Coronary artery (tissue), 2 donors: ENCODE measurements around the gene C11orf52.

ENCODE experiments used
- DNase-seq: peaks from one replicate; pipeline ENCODE4 v3.0.0-alpha.2; 2017; ENCODE audit warnings: low spot score
- H3K27ac ChIP-seq, 2 donors: fragments of 200-600 bp; sonication (generic); one replicate each; pipeline ENCODE4 v1.5.1; 2016 to 2019
- H3K4me3 ChIP-seq: fragments of 200-600 bp; sonication (generic); 2 replicates; pipeline ENCODE4 v1.5.1; 2016; ENCODE audit warnings: mild to moderate bottlenecking, moderate library complexity
- TF ChIP-seq, protein P1 (sequence below): fragments of 200-600 bp; sonication (generic); IDR thresholded peaks from one replicate; pipeline ENCODE4 v1.5.1; 2019; ENCODE audit warnings: antibody characterized with exemption

The C11orf52 gene

DNA sequence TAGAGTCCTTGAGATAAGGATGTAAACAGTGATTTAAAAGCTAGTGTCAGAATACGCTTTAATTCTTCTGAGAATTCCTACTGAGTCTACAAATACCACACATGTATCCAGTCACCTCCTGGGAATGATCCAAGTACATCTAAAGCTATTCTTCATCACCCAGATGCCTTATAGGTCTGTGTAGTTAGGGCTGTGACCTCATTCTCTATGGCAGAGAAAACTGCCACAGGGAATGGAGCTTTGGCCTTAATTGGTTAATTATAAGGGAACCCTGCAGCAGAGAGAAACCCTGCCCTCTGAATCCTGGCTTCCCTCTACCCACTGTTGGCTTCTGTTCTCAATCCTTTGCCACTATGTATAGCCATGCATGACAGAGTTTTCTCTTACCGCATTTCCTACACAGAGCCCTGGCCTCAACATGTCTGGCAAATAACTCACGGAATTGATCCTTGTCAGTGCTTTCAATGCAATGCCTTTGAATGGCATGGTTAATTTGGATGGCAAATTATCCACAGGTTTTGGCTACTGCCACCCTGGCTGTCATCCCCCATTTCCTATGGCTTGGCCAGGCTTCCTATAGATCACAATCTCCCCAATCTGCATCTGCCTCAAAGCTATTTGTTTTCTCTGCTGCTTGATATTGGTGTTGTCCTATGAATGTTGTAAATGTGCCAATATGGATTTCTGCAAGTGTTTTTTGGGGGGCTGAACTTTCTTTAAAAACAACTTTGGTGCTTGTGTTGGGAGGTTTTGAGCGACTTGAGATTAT lies 21.3 kb downstream of the C11orf52 start:
- H3K4me3 ChIP-seq: no peak overlapping the region
- no peak for DNase-seq

DNA sequence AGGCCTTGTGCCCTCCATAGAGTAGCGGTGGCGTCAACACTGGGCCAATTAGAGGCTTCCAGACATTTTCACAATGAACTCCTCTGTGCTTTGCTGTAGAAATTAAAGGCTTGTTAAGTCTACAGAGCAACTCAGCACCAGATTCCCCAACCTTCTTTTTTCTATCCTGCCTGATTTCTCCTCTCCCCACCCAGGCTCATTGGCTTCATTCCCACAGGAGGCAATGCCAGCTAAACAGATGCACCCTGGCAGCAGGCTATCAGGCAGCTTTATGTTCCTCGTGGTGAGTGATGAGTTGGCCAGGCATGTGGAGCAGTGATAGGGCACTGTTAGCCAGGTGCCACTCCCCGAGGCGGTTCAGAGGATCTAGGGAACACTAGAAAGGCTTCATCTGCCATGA lies 23.2 kb downstream of the C11orf52 start:
- TF ChIP-seq, protein P1, sequence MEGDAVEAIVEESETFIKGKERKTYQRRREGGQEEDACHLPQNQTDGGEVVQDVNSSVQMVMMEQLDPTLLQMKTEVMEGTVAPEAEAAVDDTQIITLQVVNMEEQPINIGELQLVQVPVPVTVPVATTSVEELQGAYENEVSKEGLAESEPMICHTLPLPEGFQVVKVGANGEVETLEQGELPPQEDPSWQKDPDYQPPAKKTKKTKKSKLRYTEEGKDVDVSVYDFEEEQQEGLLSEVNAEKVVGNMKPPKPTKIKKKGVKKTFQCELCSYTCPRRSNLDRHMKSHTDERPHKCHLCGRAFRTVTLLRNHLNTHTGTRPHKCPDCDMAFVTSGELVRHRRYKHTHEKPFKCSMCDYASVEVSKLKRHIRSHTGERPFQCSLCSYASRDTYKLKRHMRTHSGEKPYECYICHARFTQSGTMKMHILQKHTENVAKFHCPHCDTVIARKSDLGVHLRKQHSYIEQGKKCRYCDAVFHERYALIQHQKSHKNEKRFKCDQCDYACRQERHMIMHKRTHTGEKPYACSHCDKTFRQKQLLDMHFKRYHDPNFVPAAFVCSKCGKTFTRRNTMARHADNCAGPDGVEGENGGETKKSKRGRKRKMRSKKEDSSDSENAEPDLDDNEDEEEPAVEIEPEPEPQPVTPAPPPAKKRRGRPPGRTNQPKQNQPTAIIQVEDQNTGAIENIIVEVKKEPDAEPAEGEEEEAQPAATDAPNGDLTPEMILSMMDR: no peak
- H3K27ac ChIP-seq: peak overlapping the region in 1 of 2 donors; percentile 56
- H3K4me3 ChIP-seq: no peak overlapping the region
- no peak for DNase-seq

More for the DNA sequence above, 21.3 kb downstream of the C11orf52 start:
- TF ChIP-seq, protein P1: no peak
- H3K27ac ChIP-seq: peak overlapping the region; percentile 1 to 80

DNA sequence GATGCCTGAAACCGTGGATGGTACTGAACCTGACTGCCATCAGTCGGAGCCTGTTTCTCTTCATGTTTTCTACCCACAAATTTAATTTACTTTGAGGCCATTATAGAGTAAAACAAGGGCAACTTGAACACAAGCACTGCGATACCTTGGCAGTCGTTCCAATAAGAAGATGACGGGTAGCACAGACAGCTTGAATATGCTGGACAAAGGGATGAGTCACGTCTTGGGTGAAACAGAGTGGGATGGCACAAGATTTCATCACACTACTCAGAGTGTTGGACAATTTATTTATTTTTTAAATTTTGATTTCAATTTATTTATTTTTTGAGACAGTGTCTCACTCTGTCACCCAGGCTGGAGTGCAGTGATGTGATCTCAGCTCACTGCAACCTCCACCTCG lies 24.1 kb downstream of the C11orf52 start:
- H3K4me3 ChIP-seq: no peak overlapping the region
- no peak overlapping the region for H3K27ac ChIP-seq
- no peak for DNase-seq
- TF ChIP-seq, protein P1: no peak

DNA sequence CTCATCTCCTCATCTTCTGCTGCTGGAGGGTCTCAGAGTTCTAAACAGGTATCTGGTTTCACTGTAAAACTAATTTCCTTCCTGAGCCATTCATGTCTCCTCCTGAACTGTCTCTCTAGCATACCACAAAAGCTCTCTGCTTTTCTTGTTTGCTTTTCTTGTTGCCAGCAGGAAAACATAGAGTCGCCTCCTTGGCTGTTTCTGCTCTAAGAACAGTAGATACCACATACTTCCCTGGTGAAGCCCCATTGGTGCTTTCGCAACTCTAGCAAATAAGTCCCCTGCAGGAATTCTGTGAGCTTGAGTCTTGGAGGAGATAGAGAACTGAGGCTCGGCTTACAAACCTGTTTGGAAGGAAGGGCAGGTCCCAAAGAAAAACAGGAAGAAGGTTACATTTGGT lies 25.4 kb downstream of the C11orf52 start:
- Histone ChIP-seq H3K27ac (peak overlapping the region; percentile 41 to 82), H3K4me3 (peak overlapping the region; percentile 14)
- TF ChIP-seq, protein P1: no peak
- DNase-seq: no peak

DNA sequence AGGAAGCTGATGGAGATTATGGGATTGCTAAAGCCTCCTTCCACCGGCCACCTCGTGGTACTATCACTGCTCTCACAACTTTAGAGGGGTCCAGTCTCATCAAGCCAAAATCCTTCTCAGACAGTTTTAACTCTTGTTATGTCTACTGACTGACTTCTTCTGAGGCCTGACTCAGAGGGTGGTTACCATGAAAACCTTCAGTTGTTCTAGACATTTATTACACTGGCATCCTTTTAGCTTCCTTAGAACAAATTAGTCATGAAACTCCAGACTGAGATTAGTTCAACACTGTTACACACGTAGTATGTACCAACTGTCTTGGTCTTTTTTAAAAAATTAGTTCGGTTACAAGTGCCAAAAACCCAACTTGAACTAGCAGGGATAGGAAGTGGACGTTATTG lies 25.9 kb downstream of the C11orf52 start:
- Histone ChIP-seq H3K4me3 (peak overlapping the region; percentile 14), H3K27ac (peak overlapping the region; percentile 64 to 82)
- TF ChIP-seq, protein P1: no peak
- no peak for DNase-seq

DNA sequence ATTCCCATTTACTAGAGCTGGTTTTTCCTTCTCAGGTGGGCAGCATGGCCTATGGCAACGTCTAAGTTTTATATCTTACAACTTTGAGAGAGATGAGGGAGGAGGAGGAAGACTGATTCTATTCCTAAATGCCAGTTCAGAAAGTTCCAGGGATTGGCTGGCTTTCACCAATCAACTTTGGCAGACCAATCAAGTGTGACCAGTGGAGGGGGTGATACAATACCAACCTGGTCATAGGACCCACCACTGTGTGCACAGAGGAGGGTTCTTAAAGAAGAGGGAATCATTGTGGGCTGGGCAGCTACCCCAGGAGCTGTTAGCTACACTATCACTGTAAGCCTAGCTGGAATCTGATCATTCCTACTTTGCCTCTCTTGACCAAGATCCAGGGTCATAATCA lies 26.5 kb downstream of the C11orf52 start:
- H3K27ac ChIP-seq: peak overlapping the region; percentile 64 to 82
- DNase-seq: no peak
- TF ChIP-seq, protein P1: no peak
- H3K4me3 ChIP-seq: no peak overlapping the region

DNA sequence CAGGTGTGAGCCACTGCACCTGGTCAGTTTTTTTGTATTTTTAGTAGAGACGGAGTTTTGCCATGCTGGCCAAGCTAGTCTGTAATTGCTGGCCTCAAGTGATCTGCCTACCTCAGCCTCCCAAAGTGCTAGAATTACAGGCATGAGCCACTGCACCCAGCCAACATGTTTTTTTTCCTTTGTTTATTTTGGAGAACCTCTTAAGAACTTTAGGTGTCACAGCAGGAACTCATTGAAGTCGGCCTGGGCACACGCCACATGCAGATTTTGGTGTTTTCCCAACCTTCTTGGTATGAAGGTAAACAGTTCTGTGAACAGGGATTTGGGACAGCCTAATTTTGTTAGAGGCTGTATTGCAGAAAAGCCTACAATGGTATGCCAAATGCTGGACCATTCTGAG lies 27.8 kb downstream of the C11orf52 start:
- TF ChIP-seq, protein P1: no peak
- Histone ChIP-seq H3K4me3 (no peak overlapping the region), H3K27ac (peak overlapping the region; percentile 44 to 52)
- DNase-seq: no peak
